HepG2 (cell line): ENCODE measurements around the gene TMEM125. TPM values are rescaled to one million over a fixed set of nuclear protein-coding genes. Genes with fewer than 3 reads are reported as not detected.

Experiments
- ATAC-seq: fragments of 200-7000 bp; cut with Tn5 transposase; 3 replicates; pipeline ENCODE4 v1.9.1; 2020; ENCODE audit warnings: mild to moderate bottlenecking, moderate library complexity
- BruUV-seq: library from RNA; stranded (reverse); fragments of 400-500 nt; replicated peaks from 2 replicates; lab custom pipeline; 2021; lab: Mats Ljungman, UMichigan
- CTCF ChIA-PET: fragments of 300-600 bp; formaldehyde crosslinking; extraction: SDS; loops from one replicate; lab custom pipeline; 2021; ENCODE audit warnings: low total read pairs, inconsistent platforms, low intra/inter-chr PET ratio; lab: Yijun Ruan, JAX
- POLR2A ChIA-PET: fragments of 350-600 bp; sonication (Branson Sonifier 250); formaldehyde crosslinking; loops from one replicate; lab custom pipeline; 2020; ENCODE audit warnings: antibody characterized with exemption, inconsistent platforms; lab: Yijun Ruan, JAX
- DNase-seq: peaks from one replicate; pipeline ENCODE4 v3.0.0-alpha.2; 2015; ENCODE audit warnings: low spot score
- FAIRE-seq: peaks from 3 replicates; lab custom pipeline; 2011; peaks lifted over from hg19 to GRCh38; lab: Jason Lieb, UNC
- H2AFZ ChIP-seq: one replicate; pipeline ENCODE4 v1.6.1; 2011; ENCODE audit warnings: low read length, inconsistent platforms
- H3K27ac ChIP-seq: fragments of 300-600 bp; 3 replicates; pipeline ENCODE4 v1.8.0; 2011; ENCODE audit warnings: mixed run types, mild to moderate bottlenecking, mixed read lengths, low read length, inconsistent platforms; ENCODE audit not compliant: insufficient read depth; ENCODE audit errors: extremely low read length
- H3K27me3 ChIP-seq, 2 experiments: fragments of 200-600 bp in 1 of 2; 2 replicates in 1 of 2; 3 replicates in 1 of 2; pipeline versions ENCODE4 v1.6.0 to v1.8.0; 2011; ENCODE audit warnings: low read length in 2 of 2, mild to moderate bottlenecking in 2 of 2, moderate library complexity in 2 of 2, inconsistent platforms in 1 of 2; ENCODE audit not compliant: insufficient read depth in 2 of 2, control insufficient read depth in 1 of 2
- H3K36me3 ChIP-seq, 2 experiments: fragments of 200-600 bp in 1 of 2; replicated peaks in 1 of 2; 2 replicates in 1 of 2; 3 replicates in 1 of 2; pipeline versions ENCODE4 v1.5.1 to v1.8.0; 2011; ENCODE audit warnings: low read length in 2 of 2, inconsistent platforms in 1 of 2; ENCODE audit not compliant: insufficient read depth in 2 of 2, control insufficient read depth in 1 of 2
- H3K4me1 ChIP-seq: 2 replicates; pipeline ENCODE4 v1.5.1; 2012; ENCODE audit warnings: low read length, inconsistent platforms; ENCODE audit not compliant: insufficient read depth
- H3K4me2 ChIP-seq: 2 replicates; pipeline ENCODE4 v1.6.0; 2011; ENCODE audit warnings: low read depth, low read length, inconsistent platforms
- H3K4me3 ChIP-seq, 3 experiments: fragments of 200-600 bp in 1 of 3; sonication (generic), shearing (Covaris generic) in 1 of 3; replicated peaks in 1 of 3; 2 replicates each; pipeline ENCODE4 v1.5.1; 2011 to 2016; ENCODE audit warnings: low read length in 3 of 3, inconsistent platforms in 2 of 3, low read depth in 2 of 3, mild to moderate bottlenecking in 2 of 3, control low read depth in 1 of 3, mixed read lengths in 1 of 3; ENCODE audit not compliant: insufficient read depth in 1 of 3
- H3K79me2 ChIP-seq: one replicate; pipeline ENCODE4 v1.6.1; 2011; ENCODE audit warnings: low read length, inconsistent platforms; ENCODE audit not compliant: insufficient read depth
- H3K9ac ChIP-seq: 2 replicates; pipeline ENCODE4 v1.6.0; 2011; ENCODE audit warnings: mild to moderate bottlenecking, low read depth, low read length, inconsistent platforms; ENCODE audit not compliant: insufficient read depth
- H3K9me3 ChIP-seq: 2 replicates; pipeline ENCODE4 v1.5.1; 2012; ENCODE audit warnings: mild to moderate bottlenecking, low read length
- H4K20me1 ChIP-seq: 2 replicates; pipeline ENCODE4 v1.6.0; 2011; ENCODE audit warnings: inconsistent platforms, mild to moderate bottlenecking, low read length, moderate library complexity; ENCODE audit not compliant: insufficient read depth
- ATF2 ChIP-seq: sonication (generic); formaldehyde crosslinking; IDR thresholded peaks from 2 replicates; pipeline ENCODE4 v1.4.0; 2020; ENCODE audit warnings: missing genetic modification reagents
- DPF2 ChIP-seq: sonication (generic); formaldehyde crosslinking; IDR thresholded peaks from 2 replicates; pipeline ENCODE4 v1.4.0; 2020; ENCODE audit warnings: mild to moderate bottlenecking, low read depth, missing genetic modification reagents, borderline replicate concordance
- ERF ChIP-seq: IDR thresholded peaks from 2 replicates; pipeline ENCODE4 v1.6.1; 2018; ENCODE audit warnings: missing biosample characterization, missing genetic modification reagents
- HMGA1 ChIP-seq: sonication (generic); formaldehyde crosslinking; conservative IDR thresholded peaks from 2 replicates; pipeline ENCODE4 v1.4.0; 2020; ENCODE audit warnings: missing genetic modification reagents
- HOXA9 ChIP-seq: sonication (generic); formaldehyde crosslinking; IDR thresholded peaks from 2 replicates; pipeline ENCODE4 v1.8.1; 2022; ENCODE audit warnings: missing genetic modification reagents, mild to moderate bottlenecking, moderate library complexity, borderline replicate concordance
- POGZ ChIP-seq: sonication (generic); formaldehyde crosslinking; IDR thresholded peaks from 2 replicates; pipeline ENCODE4 v1.4.0; 2020; ENCODE audit warnings: mild to moderate bottlenecking, missing genetic modification reagents
- PPARG ChIP-seq: conservative IDR thresholded peaks from 2 replicates; pipeline ENCODE4 v1.6.1; 2016; ENCODE audit warnings: missing biosample characterization, missing genetic modification reagents
- TBP ChIP-seq: sonication (generic); formaldehyde crosslinking; IDR thresholded peaks from 2 replicates; pipeline ENCODE4 v1.5.0; 2020; ENCODE audit warnings: missing genetic modification reagents
- ZNF496 ChIP-seq: sonication (generic); formaldehyde crosslinking; IDR thresholded peaks from 2 replicates; pipeline ENCODE4 v1.8.1; 2023; ENCODE audit warnings: mild to moderate bottlenecking, moderate library complexity, missing genetic modification reagents; ENCODE audit not compliant: insufficient replicate concordance
- WGBS: methylation state at CpG from one replicate; pipeline ENCODE4 v1.1.6; 2017; ENCODE audit warnings: low lambda C conversion rate; 5-methylcytosine and 5-hydroxymethylcytosine counted together
- in situ Hi-C: cut with HindIII; loops from 2 replicates; pipeline ENCODE4 v1.10.0; 2017; ENCODE audit warnings: low pct_unique_long_range_greater_than_20kb; ENCODE audit not compliant: extremely low pct_ligation_motif_present
- intact Hi-C: fragments of 100-400 bp; cut with micrococcal nuclease; formaldehyde crosslinking; loops from one replicate; pipeline ENCODE4 v1.10.0; 2022; ENCODE audit not compliant: unreplicated experiment
- polyA plus RNA-seq, 8 experiments: library from polyadenylated mRNA; depleted of rRNA in 3 of 8; stranded (reverse) in 7 of 8; unstranded in 1 of 8; fragments of >200 nt; fragmentation: Illumina TruSeq in 4 of 8; extraction: Trizol in 4 of 8; gene quantifications; 2 replicates each; pipeline versions ENCODE4 v1.2.1 to v1.2.3, GENCODE V29; 2011 to 2016; ENCODE audit warnings: low read depth in 4 of 8, missing spikeins in 1 of 8, mixed read lengths in 1 of 8; ENCODE audit not compliant: insufficient read depth in 1 of 8
- total RNA-seq, 5 experiments: library from RNA; depleted of rRNA; stranded (reverse); fragments of >200 nt; fragmentation: Illumina TruSeq; extraction: Trizol; gene quantifications; 2 replicates each; pipeline ENCODE4 v1.2.3, GENCODE V29; 2016; ENCODE audit warnings: low read depth in 1 of 5

Gene TMEM125
- total and polyA plus RNA-seq, 2 of the 13 experiments (the other 11 are each of a cell fraction or from before 2014, with no cell fraction given): 0.03 TPM; not detected in 1

- H3K36me3 ChIP-seq: no peaks in the 10 kb centered on the region
- ChIA-PET POLR2A (no interaction called here), CTCF (interaction anchor here (4.2 kb wide), 1 partner anchor 184 kb away, joined by 35 read pairs; no protein-coding TSS in a partner anchor)
- no peaks in the 10 kb centered on the region for H3K79me2 ChIP-seq
- no TSS peak for BruUV-seq
- H3K4me2 ChIP-seq: no peak overlapping the region
- FAIRE-seq: no peak
- H3K9me3 ChIP-seq: no peaks in the 10 kb centered on the region
- DNase-seq: no peak
- ATAC-seq: no peak
- H3K27ac ChIP-seq: no peak overlapping the region
- in situ Hi-C loops: loop anchor here (5.0 kb wide), 1 partner anchor 182 kb away; no protein-coding TSS in a partner anchor
- no peaks in the 10 kb centered on the region for H4K20me1 ChIP-seq
- no peak overlapping the region for H3K9ac ChIP-seq
- TF ChIP-seq TBP (CRISPR knock-in tag): no peak
- no peak for TF ChIP-seq HMGA1
- TF ChIP-seq ATF2: no peak
- TF ChIP-seq POGZ: no peak
- TF ChIP-seq HOXA9 (CRISPR knock-in tag): no peak
- no peak for TF ChIP-seq ZNF496
- TF ChIP-seq ERF (CRISPR knock-in tag): no peak
- no peak for TF ChIP-seq DPF2 (CRISPR knock-in tag)
- TF ChIP-seq PPARG (CRISPR knock-in tag): no peak
- TF ChIP-seq, all 625 proteins: peak for 0
- Histone ChIP-seq H3K27me3 (peaks cover 0 to 62% of the 10 kb centered on the region in 2 experiments), H2AFZ (no peak overlapping the region), H3K4me1 (no peaks in the 10 kb centered on the region), H3K4me3 (no peak overlapping the region)
- WGBS: 33% methylated on average over 6 of the region's 6 CpGs
- intact Hi-C loops: no loop called here
These were observed 39.7 kb upstream of the TMEM125 start for GRCh38 chr1:43229826-43230780.
